ENCODE measurements around the gene CLCN7.

Gene CLCN7

GRCh38 chr16:1514507-1514906 lies 39.7 kb upstream of the CLCN7 start:
- no peak for DNase-seq (ENCODE audit: low read depth)
- TF ChIP-seq CTCF (IDR thresholded peaks at IDR 0.05; ENCODE audit: low read depth, low read length, missing control alignments): no peak
- H3K4me3 ChIP-seq (ENCODE audit: low read depth, low read length): no peak overlapping the region

- TF ChIP-seq CTCF (IDR thresholded peaks at IDR 0.05; ENCODE audit: low read depth, low read length, missing control alignments): no peak
- H3K4me3 ChIP-seq (ENCODE audit: low read depth, low read length): no peak overlapping the region
- DNase-seq (ENCODE audit: low read depth): no peak
Observed at GRCh38 chr16:1512774-1513173, 37.9 kb upstream of the CLCN7 start.

- H3K4me3 ChIP-seq (ENCODE audit: low read depth, low read length): no peak overlapping the region
- TF ChIP-seq CTCF (IDR thresholded peaks at IDR 0.05; ENCODE audit: low read depth, low read length, missing control alignments): no peak
- DNase-seq (ENCODE audit: low read depth): no peak
Observed at GRCh38 chr16:1511662-1512569, 37.1 kb upstream of the CLCN7 start.

GRCh38 chr16:1510941-1511351 lies 36.1 kb upstream of the CLCN7 start:
- DNase-seq (ENCODE audit: low read depth): no peak
- no peak overlapping the region for H3K4me3 ChIP-seq (ENCODE audit: low read depth, low read length)
- TF ChIP-seq CTCF (IDR thresholded peaks at IDR 0.05; ENCODE audit: low read depth, low read length, missing control alignments): no peak

- H3K4me3 ChIP-seq (ENCODE audit: low read depth, low read length): no peak overlapping the region
- no peak for TF ChIP-seq CTCF (IDR thresholded peaks at IDR 0.05; ENCODE audit: low read depth, low read length, missing control alignments)
- no peak for DNase-seq (ENCODE audit: low read depth)
Observed at GRCh38 chr16:1510272-1510671, 35.4 kb upstream of the CLCN7 start.

- DNase-seq (ENCODE audit: low read depth): no peak
- no peak for TF ChIP-seq CTCF (IDR thresholded peaks at IDR 0.05; ENCODE audit: low read depth, low read length, missing control alignments)
- H3K4me3 ChIP-seq (ENCODE audit: low read depth, low read length): no peak overlapping the region
Observed at GRCh38 chr16:1509307-1510221, 34.7 kb upstream of the CLCN7 start.
